ENCODE data around the gene MACIR. TPM values are rescaled to one million over a fixed set of nuclear protein-coding genes. Genes with fewer than 3 reads are reported as not detected.

The MACIR gene
- total and polyA plus RNA-seq, 9 of the 15 experiments (the other 6 are each of a cell fraction or from before 2014, with no cell fraction given) = 1.4 to 11.6 (median 9.4) TPM

DNA sequence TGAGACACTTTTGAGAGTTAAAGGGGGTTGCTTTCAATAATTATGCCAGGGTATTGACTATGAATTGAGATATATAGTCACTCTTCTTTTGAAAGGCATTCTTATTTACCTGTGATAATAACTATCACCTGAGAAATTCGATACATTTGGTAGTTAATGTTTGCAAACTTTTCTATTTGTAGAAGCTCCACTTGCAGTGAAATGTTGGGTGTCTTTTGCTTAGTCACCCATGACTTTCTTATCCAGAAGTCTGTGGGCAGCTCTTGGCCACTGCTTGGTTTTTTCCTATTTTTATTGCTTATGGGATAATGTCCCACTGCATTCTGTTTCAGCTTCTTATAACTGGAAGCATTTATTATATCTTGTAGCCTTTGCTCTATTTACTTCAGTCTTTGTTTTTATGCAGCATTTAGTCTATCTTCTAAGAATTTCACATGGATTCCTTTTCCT lies 3.9 kb downstream of the MACIR start:
- Histone ChIP-seq H2AFZ (ENCODE audit: low read depth, low read length) (no peak overlapping the region), H3K4me2 (ENCODE audit: insufficient read depth, low read length) (peak overlapping the region; percentile 42), H3K27ac (ENCODE audit: extremely low read depth, low read depth, low read length) (peak overlapping the region; percentile 69), H4K20me1 (replicated peaks; ENCODE audit: control insufficient read depth, insufficient read depth, low read length) (no peaks in the 10 kb centered on the region), H3K36me3 (ENCODE audit: control insufficient read depth, insufficient read depth, low read length) (peaks cover 12% of the 10 kb centered on the region; the same call in 1 of the 3 replicates), H3K79me2 (ENCODE audit: control insufficient read depth, insufficient read depth, low read length) (peaks cover 86% of the 10 kb centered on the region), H3K9me1 (ENCODE audit: control insufficient read depth, insufficient read depth, low read length) (no peaks in the 10 kb centered on the region), H3K27me3 (ENCODE audit: control insufficient read depth in 2 of 2, insufficient read depth in 2 of 2, low read length in 2 of 2) (no peaks in the 10 kb centered on the region), H3K9me3 (replicated peaks; ENCODE audit: control insufficient read depth, insufficient read depth, low read depth, low read length) (no peaks in the 10 kb centered on the region), H3K4me3 (peak overlapping the region; percentile 3; the same call in 1 of the 2 replicates), H3K4me1 (replicated peaks in 1 of 2; ENCODE audit: control insufficient read depth in 2 of 2, insufficient read depth in 2 of 2, low read length in 2 of 2) (peaks cover 12 to 39% of the 10 kb centered on the region in 2 experiments; a peak in 4 of 5 replicates), H3K9ac (ENCODE audit: insufficient read depth in 1 of 2, low read depth in 2 of 2, low read length in 2 of 2) (peak overlapping the region in 1 of 2 experiments; percentile 47; a peak in 2 of 4 replicates)
- peak in 2 of 4 experiments; percentile 40 to 55 for DNase-seq (ENCODE audit: extremely low read depth in 1 of 4, low spot score in 3 of 4)
- POLR2A ChIA-PET = interaction anchor here (0.9 to 3.5 kb wide), 4 partner anchors 9 to 164 kb away, joined by 3 to 22 read pairs (median 4); no protein-coding TSS in a partner anchor
- intact Hi-C loops (cut with micrococcal nuclease) = no loop called here
- CTCF ChIA-PET (ENCODE audit: low intra/inter-chr PET ratio) = no interaction called here
- in situ Hi-C loops (cut with MboI) = no loop called here
- FAIRE-seq = peak; percentile 82
- BruUV-seq (replicated peaks) = no TSS peak
- 0% methylated on average over 1 of the region's 1 CpG for WGBS (ENCODE audit: insufficient coverage, low coverage, missing lambda C conversion rate)
- no peak for ATAC-seq
- no peak for TF ChIP-seq ZNF77 (CRISPR knock-in tag; IDR thresholded peaks at IDR 0.05)
- no peak for TF ChIP-seq PHTF2 (CRISPR knock-in tag; IDR thresholded peaks at IDR 0.05)
- no peak for TF ChIP-seq RUNX1 (IDR thresholded peaks at IDR 0.05; ENCODE audit: low read depth)
- TF ChIP-seq SOX6 (IDR thresholded peaks at IDR 0.05) = no peak
- no peak for TF ChIP-seq CEBPB (tag; IDR thresholded peaks at IDR 0.05)
- peak; percentile 38; the same call in 1 of the 2 replicates for TF ChIP-seq SMARCC2 (IDR thresholded peaks at IDR 0.05; ENCODE audit: low read depth)
- TF ChIP-seq ZNF76 (CRISPR knock-in tag; IDR thresholded peaks at IDR 0.05; ENCODE audit: borderline replicate concordance) = no peak
- no peak for TF ChIP-seq ZNF184 (CRISPR knock-in tag; IDR thresholded peaks at IDR 0.05)
- no peak for TF ChIP-seq STAT5B (CRISPR knock-in tag; IDR thresholded peaks at IDR 0.05)
- no peak for TF ChIP-seq JUN (IDR thresholded peaks at IDR 0.05; ENCODE audit: borderline replicate concordance, low read depth, low read length)
- TF ChIP-seq JUN (CRISPR knock-in tag; IDR thresholded peaks at IDR 0.05; ENCODE audit: borderline replicate concordance) = no peak
- TF ChIP-seq, protein P1, sequence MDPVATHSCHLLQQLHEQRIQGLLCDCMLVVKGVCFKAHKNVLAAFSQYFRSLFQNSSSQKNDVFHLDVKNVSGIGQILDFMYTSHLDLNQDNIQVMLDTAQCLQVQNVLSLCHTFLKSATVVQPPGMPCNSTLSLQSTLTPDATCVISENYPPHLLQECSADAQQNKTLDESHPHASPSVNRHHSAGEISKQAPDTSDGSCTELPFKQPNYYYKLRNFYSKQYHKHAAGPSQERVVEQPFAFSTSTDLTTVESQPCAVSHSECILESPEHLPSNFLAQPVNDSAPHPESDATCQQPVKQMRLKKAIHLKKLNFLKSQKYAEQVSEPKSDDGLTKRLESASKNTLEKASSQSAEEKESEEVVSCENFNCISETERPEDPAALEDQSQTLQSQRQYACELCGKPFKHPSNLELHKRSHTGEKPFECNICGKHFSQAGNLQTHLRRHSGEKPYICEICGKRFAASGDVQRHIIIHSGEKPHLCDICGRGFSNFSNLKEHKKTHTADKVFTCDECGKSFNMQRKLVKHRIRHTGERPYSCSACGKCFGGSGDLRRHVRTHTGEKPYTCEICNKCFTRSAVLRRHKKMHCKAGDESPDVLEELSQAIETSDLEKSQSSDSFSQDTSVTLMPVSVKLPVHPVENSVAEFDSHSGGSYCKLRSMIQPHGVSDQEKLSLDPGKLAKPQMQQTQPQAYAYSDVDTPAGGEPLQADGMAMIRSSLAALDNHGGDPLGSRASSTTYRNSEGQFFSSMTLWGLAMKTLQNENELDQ (CRISPR knock-in tag; IDR thresholded peaks at IDR 0.05; ENCODE audit: borderline replicate concordance) = no peak
- no peak for TF ChIP-seq ZNF780A (CRISPR knock-in tag; IDR thresholded peaks at IDR 0.05)
- 0 out of 4 replicates have a peak, but pooled peaks of 1 of the 2 experiments have one; percentile 14 for TF ChIP-seq FOXK2 (conservative IDR thresholded peaks at IDR 0.05 in 1 of 2, IDR thresholded peaks at IDR 0.05 in 1 of 2; ENCODE audit: low read depth in 2 of 2)
- TF ChIP-seq CBX5 (IDR thresholded peaks at IDR 0.05; ENCODE audit: borderline replicate concordance, low read depth) = no peak
- TF ChIP-seq, protein P2, sequence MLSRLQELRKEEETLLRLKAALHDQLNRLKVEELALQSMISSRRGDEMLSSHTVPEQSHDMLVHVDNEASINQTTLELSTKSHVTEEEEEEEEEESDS (CRISPR knock-in tag; IDR thresholded peaks at IDR 0.05) = no peak
- no peak for TF ChIP-seq TAF1 (IDR thresholded peaks at IDR 0.05; ENCODE audit: control insufficient read depth, extremely low read depth, insufficient read depth, low read length, severe bottlenecking)
- no peak for TF ChIP-seq ZNF224 (CRISPR knock-in tag; IDR thresholded peaks at IDR 0.05)
- TF ChIP-seq NFE2L1 (tag; IDR thresholded peaks at IDR 0.05; ENCODE audit: borderline replicate concordance, low read depth) = peak; percentile 71; the same call in 1 of the 2 replicates
